D341Med (cell line): ENCODE measurements around the gene HCFC2.
"Not testable (repeated sequence)": the region's sequence is repeated elsewhere in the genome, so short reads cannot be mapped to it uniquely, and the experiment has no call there.

ENCODE experiments used
- DNase-seq: peaks from one replicate; pipeline ENCODE4 v3.0.0; 2012; ENCODE audit warnings: low spot score

HCFC2 gene

GRCh38 chr12:104064031-104064841, at the start of gene HCFC2:
Gene HCFC2 (plus strand): TSS chr12:104064531. CDS start chr12:104064561, 30 bp downstream.
- DNase-seq: peak; percentile 98

DNA sequence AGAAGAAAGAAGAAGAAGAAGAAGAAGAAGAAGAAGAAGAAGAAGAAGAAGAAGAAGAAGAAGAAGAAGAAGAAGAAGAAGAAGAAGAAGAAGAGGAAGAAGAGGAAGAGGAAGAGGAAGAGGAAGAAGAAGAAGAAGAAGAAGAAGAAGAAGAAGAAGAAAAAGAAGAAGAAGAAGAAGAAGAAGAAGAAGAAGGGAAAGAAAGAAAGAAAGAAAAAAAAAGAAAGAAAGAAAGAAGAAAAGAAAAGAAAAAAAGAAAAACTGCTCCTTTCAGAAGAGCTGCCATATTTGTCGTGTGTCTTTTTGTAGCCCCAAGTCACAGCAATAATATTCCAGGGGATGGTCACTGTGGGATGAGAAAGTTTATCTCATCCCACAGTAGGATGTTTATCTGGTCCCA, 42.5 kb upstream of the HCFC2 start:
- not testable (repeated sequence) for DNase-seq

- DNase-seq: no peak
Measured at GRCh38 chr12:104022786-104023185, 41.5 kb upstream of the HCFC2 start.

- DNase-seq: no peak
Measured at GRCh38 chr12:104023710-104024109, 40.6 kb upstream of the HCFC2 start.

DNA sequence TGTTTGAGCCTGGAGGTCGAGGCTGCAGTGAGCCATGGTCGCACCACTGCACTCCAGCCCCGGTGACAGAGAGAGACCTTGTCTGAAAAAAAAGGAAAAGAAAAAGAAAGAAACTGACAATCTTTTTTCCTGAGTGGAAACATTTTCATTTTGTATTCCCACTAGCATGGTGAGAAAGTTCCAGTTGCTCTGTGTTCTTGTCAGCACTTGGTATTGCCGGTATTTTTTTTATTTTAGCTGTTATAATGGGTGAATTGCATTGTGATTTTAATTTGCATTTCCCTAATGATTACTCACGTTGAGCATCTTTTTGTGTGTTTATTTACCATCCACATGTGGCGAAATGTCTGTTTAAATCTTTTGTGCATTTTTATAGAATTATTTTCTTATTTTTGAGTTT, 40.0 kb upstream of the HCFC2 start:
- DNase-seq: no peak

DNA sequence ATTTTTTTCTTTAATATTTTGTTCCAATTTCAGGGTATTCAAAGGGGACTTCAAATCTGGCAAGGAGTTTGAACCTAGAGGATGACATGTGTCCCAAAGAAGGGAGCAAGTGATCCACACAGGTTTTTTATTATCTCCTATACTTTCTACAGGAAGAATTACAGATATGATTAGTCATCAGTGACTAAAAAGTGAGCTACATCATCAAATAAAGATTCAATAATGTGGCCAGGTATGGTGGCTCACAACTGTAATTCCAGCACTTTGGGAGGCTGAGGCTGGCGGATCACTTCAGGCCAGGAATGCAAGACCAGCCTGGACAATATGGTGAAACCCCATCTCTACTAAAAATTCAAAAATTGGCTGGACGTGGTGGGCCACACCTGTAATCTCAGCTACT, 38.6 kb upstream of the HCFC2 start:
- DNase-seq: no peak

DNA sequence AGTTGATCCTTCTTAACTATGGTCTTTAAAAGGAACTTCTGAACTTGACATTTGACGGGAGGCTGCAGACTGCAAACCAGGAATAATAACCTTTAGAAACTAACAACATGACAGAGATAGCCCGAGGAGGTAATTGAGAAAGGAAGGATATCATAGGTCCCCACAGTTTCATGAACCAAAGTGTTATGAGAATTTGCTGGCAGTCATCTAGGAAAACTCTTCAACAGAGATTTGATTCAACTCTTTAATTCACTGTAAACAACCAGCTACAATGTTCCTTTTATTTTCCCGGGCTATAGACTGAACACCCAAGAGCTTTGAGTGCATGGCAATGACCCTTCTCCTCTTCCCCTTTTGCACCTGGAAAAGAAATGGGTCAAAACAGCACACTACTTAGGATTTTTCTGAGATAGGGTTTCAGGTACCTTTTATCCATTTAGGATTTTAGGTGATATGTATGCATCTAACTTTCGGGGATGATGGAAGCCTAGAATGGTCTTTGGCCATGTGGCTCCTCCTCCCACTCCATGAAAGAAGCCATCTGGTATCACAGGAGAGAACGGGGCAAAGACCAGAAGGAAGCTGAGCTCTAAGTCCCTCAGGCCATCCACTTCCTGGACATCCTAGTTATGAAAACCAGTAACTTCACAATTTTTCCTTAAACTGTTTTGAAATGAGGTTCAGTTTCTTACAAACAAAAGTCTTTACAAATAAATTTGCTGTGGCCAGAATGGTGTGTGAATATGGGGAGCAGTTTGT, 37.3 kb upstream of the HCFC2 start:
- no peak for DNase-seq

DNA sequence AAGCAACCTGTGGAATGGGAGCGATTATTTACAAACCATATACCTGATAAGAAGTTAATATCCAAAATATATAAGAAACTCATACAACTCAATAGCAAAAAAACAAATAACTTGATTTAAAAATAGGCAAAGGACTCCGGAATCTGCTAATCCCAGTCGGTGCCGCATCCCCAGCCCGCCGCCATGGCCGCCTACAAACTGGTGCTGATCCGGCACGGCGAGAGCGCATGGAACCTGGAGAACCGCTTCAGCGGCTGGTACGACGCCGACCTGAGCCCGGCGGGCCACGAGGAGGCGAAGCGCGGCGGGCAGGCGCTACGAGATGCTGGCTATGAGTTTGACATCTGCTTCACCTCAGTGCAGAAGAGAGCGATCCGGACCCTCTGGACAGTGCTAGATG, 33.7 kb upstream of the HCFC2 start:
- not testable (repeated sequence) for DNase-seq

GRCh38 chr12:104036143-104036542, 28.2 kb upstream of the HCFC2 start:
- DNase-seq: not testable (repeated sequence)

DNA sequence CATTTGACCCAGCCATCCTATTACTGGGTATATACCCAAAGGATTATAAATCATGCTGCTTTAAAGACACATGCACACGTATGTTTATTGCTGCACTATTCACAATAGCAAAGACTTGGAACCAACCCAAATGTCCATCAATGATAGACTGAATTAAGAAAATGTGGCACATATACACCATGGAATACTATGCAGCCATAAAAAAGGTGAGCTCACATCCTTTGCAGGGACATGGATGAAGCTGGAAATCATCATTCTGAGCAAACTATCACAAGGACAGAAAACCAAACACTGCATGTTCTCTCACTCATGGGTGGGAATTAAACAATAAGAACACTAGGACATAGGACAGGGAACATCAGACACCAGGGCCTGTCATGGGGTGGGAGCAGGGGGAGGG, 24.6 kb upstream of the HCFC2 start:
- DNase-seq: not testable (repeated sequence)

DNA sequence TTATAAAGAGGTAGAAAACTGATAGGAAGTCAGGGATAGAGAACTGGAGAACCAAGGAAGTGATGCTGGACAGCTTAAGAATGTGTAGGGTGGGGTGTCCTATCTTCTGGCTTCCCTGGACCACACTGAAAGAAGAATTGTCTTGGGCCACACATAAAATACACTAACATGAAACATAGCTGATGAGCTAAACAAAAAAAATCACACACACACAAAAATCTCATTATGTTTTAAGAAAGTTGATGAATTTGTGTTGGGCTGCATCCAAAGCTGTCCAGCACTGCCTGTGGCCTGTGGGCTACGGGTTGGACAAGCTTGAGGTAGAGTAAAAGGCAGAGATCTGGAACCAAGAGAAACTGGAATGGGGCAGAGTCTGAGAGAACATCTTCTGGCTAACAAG, 21.8 kb upstream of the HCFC2 start:
- DNase-seq: no peak

- DNase-seq: no peak
Measured at GRCh38 chr12:104044158-104044557, 20.2 kb upstream of the HCFC2 start.

DNA sequence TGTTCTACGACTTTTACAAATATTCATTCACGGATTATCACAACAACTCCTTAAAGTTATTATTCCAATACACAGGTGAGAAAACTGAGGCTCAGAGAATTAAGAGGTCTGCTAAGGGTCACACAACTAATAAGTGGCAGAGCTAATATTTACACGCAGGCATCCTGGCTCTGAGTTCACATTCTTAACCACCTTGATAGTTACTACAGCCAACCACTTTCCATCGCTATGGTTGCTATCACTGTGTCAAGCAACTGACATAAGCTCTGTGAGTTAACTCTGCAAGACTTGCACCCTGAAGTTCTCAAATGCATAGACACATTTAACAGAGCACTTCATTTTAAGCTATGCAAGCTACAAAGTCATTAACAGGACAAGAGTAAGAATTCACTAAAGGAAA, 18.0 kb upstream of the HCFC2 start:
- no peak for DNase-seq

GRCh38 chr12:104048162-104048561, 16.2 kb upstream of the HCFC2 start:
- no peak for DNase-seq

- no peak for DNase-seq
Measured at GRCh38 chr12:104048811-104049210, 15.5 kb upstream of the HCFC2 start.

- DNase-seq: no peak
Measured at GRCh38 chr12:104049278-104049902, 14.9 kb upstream of the HCFC2 start.

DNA sequence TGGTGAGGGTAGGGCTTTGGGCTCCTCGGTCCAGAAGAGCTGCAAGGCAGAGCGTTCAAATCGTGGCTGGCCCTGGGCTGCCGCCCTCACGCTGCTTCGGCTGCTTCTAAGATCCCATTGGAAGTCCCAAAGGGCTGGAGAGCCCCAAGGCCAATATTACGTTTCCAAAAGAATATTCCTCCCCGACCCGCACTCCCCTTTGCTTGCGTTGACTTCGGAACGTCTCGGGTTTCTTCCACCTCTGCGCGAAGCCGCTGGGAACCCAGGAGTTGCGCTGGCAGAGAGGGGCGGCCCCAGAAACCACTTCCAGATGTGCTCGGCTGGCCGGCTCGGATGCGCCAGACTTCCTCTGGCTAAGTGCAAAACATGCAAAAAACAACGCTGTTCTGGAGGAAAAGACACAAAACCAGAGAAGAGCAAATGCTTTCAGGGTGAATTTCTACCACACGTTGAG, 14.4 kb upstream of the HCFC2 start, which contains the start of gene GLT8D2:
TSS of gene GLT8D2 (minus strand) at position 285 of the 454 bp plus-strand sequence. CDS start 30,539 bp downstream, outside the sequence.
- DNase-seq: no peak

GRCh38 chr12:104050436-104050835, 13.9 kb upstream of the HCFC2 start:
- no peak for DNase-seq

- no peak for DNase-seq
Measured at GRCh38 chr12:104054681-104055346, 9.5 kb upstream of the HCFC2 start.

GRCh38 chr12:104055686-104056388, 8.5 kb upstream of the HCFC2 start:
- peak; percentile 75 for DNase-seq

DNA sequence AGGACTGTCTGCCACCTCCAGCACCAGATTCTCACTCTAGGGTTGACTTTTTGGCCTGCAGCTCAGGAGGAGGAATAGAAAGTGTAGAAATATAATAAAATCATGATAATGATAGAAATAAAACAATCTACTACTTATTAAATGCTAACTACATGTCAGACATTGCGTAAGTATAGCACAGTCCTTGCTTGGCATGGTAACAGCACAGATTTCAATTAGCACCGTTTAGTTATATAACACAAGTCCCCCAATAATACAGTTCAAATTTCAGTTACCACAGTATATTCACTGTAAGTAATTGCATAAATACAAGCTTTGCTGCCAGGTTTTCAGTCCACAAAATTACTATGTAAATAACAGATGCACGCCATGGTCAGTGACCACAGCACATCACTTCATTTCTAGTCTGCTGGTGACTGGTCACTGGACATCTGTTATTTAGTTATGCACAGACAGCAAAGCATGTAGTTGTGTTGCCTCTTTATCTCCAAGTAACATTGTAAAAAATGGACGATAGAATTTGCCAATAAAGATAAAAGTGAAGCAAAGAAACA, 7.8 kb upstream of the HCFC2 start:
- no peak for DNase-seq
